ENCODE measurements around the gene RBM5. TPM values are rescaled to one million over a fixed set of nuclear protein-coding genes. Genes with fewer than 3 reads are reported as not detected.

RBM5 gene
- total and polyA plus RNA-seq, 2 donors (not counting 1 experiment from before 2014, with no cell fraction given), result 405 to 464 TPM

- Mint-ChIP-seq H3K27ac (no peak overlapping the region), H3K9me3 (ENCODE audit: insufficient read depth) (no peaks in the 10 kb centered on the region), H3K4me3 (no peak overlapping the region), H3K4me1 (peaks cover 2% of the 10 kb centered on the region), H3K27me3 (no peaks in the 10 kb centered on the region)
- DNase-seq (no peak), ATAC-seq (ENCODE audit: low read depth) (no peak)
- no peaks in the 10 kb centered on the region for H3K79me2 ChIP-seq (ENCODE audit: control insufficient read depth, insufficient read depth, low read length)
- no peak overlapping the region for H3K27ac ChIP-seq (ENCODE audit: low read length in 2 of 2)
- ChIA-PET POLR2A (interaction anchor here (0.6 kb wide), 1 partner anchor 43 kb away, joined by 3 read pairs; no protein-coding TSS in a partner anchor), CTCF (interaction anchor here (0.6 to 4.6 kb wide), 11 partner anchors 9 to 1261 kb away, joined by 3 to 28 read pairs (median 4); partner anchors contain the start of gene GNAT1)
- H3K27me3 ChIP-seq (replicated peaks in 1 of 4; ENCODE audit: control extremely low read depth in 1 of 4, control insufficient read depth in 3 of 4, insufficient read depth in 4 of 4, low read length in 3 of 4), result peaks cover 0 to 2% (median 0%) of the 10 kb centered on the region in 4 experiments
- no peak overlapping the region for H2AFZ ChIP-seq (ENCODE audit: insufficient read depth, low read depth, low read length, poor library complexity, severe bottlenecking)
- no peak for TF ChIP-seq CTCF (IDR thresholded peaks at IDR 0.05)
- TF ChIP-seq EZH2 (IDR thresholded peaks at IDR 0.05; ENCODE audit: borderline replicate concordance, insufficient read depth, low read depth, low read length, poor library complexity, severe bottlenecking), result no peak
- no peaks in the 10 kb centered on the region for H3K9me3 ChIP-seq (ENCODE audit: control extremely low read depth in 1 of 3, control insufficient read depth in 2 of 3, insufficient read depth in 1 of 3, low read length in 2 of 3)
- no peak overlapping the region for H3K9ac ChIP-seq (ENCODE audit: low read length)
- intact Hi-C loops (cut with micrococcal nuclease), result no loop called here
- H3K4me1 ChIP-seq (ENCODE audit: control insufficient read depth in 2 of 2, insufficient read depth in 2 of 2, low read length in 2 of 2), result no peaks in the 10 kb centered on the region
- no peak overlapping the region for H3K4me2 ChIP-seq (replicated peaks; ENCODE audit: low read depth, low read length, poor library complexity, severe bottlenecking)
- 84% methylated on average over 2 of the region's 2 CpGs for WGBS (ENCODE audit: insufficient coverage)
- H3K36me3 ChIP-seq (replicated peaks in 1 of 2; ENCODE audit: control extremely low read depth in 1 of 2, control insufficient read depth in 1 of 2, extremely low read depth in 1 of 2, insufficient read depth in 2 of 2, low read length in 1 of 2), result peaks cover 13 to 40% of the 10 kb centered on the region in 2 experiments
- peaks cover 24% of the 10 kb centered on the region for H4K20me1 ChIP-seq (ENCODE audit: control insufficient read depth, insufficient read depth, low read length, poor library complexity, severe bottlenecking)
- no peak overlapping the region for H3K4me3 ChIP-seq (ENCODE audit: control extremely low read depth in 1 of 5, extremely low read depth in 1 of 5, insufficient read depth in 1 of 5, low read depth in 2 of 5, low read length in 4 of 5)
These were observed 33.4 kb downstream of the RBM5 start for GRCh38 chr3:50122071-50122470.

GRCh38 chr3:50122661-50123391 is 34.1 kb downstream of the RBM5 start:
- Histone ChIP-seq H4K20me1 (ENCODE audit: control insufficient read depth, insufficient read depth, low read length, poor library complexity, severe bottlenecking) (peaks cover 22% of the 10 kb centered on the region), H3K4me3 (ENCODE audit: control extremely low read depth in 1 of 5, extremely low read depth in 1 of 5, insufficient read depth in 1 of 5, low read depth in 2 of 5, low read length in 4 of 5) (no peak overlapping the region), H2AFZ (ENCODE audit: insufficient read depth, low read depth, low read length, poor library complexity, severe bottlenecking) (no peak overlapping the region), H3K4me2 (replicated peaks; ENCODE audit: low read depth, low read length, poor library complexity, severe bottlenecking) (no peak overlapping the region), H3K27me3 (replicated peaks in 1 of 4; ENCODE audit: control extremely low read depth in 1 of 4, control insufficient read depth in 3 of 4, insufficient read depth in 4 of 4, low read length in 3 of 4) (peaks cover 0 to 2% (median 0%) of the 10 kb centered on the region in 4 experiments), H3K9me3 (ENCODE audit: control extremely low read depth in 1 of 3, control insufficient read depth in 2 of 3, insufficient read depth in 1 of 3, low read length in 2 of 3) (no peaks in the 10 kb centered on the region), H3K36me3 (replicated peaks in 1 of 2; ENCODE audit: control extremely low read depth in 1 of 2, control insufficient read depth in 1 of 2, extremely low read depth in 1 of 2, insufficient read depth in 2 of 2, low read length in 1 of 2) (peaks cover 13 to 32% of the 10 kb centered on the region in 2 experiments), H3K79me2 (ENCODE audit: control insufficient read depth, insufficient read depth, low read length) (no peaks in the 10 kb centered on the region), H3K4me1 (ENCODE audit: control insufficient read depth in 2 of 2, insufficient read depth in 2 of 2, low read length in 2 of 2) (no peaks in the 10 kb centered on the region), H3K27ac (ENCODE audit: low read length in 2 of 2) (no peak overlapping the region), H3K9ac (ENCODE audit: low read length) (no peak overlapping the region)
- 95% methylated on average over 12 of the region's 14 CpGs for WGBS (ENCODE audit: insufficient coverage)
- Mint-ChIP-seq H3K4me1 (peaks cover 2% of the 10 kb centered on the region), H3K27me3 (no peaks in the 10 kb centered on the region), H3K9me3 (ENCODE audit: insufficient read depth) (no peaks in the 10 kb centered on the region), H3K4me3 (no peak overlapping the region), H3K27ac (no peak overlapping the region)
- TF ChIP-seq CTCF (IDR thresholded peaks at IDR 0.05), result no peak
- no peak for TF ChIP-seq EZH2 (IDR thresholded peaks at IDR 0.05; ENCODE audit: borderline replicate concordance, insufficient read depth, low read depth, low read length, poor library complexity, severe bottlenecking)
- intact Hi-C loops (cut with micrococcal nuclease), result no loop called here
- DNase-seq (no peak), ATAC-seq (ENCODE audit: low read depth) (no peak)
- ChIA-PET CTCF (interaction anchor here (0.9 to 4.6 kb wide), 12 partner anchors 8 to 149 kb away, joined by 3 to 28 read pairs (median 4); partner anchors contain the start of gene GNAT1), POLR2A (interaction anchor here (0.6 to 0.8 kb wide), 2 partner anchors 10 to 43 kb away, joined by 3 read pairs; no protein-coding TSS in a partner anchor)

All from B cell (primary cell).